Measurements from ENCODE around the gene KCNMA1.

Gene KCNMA1

DNA sequence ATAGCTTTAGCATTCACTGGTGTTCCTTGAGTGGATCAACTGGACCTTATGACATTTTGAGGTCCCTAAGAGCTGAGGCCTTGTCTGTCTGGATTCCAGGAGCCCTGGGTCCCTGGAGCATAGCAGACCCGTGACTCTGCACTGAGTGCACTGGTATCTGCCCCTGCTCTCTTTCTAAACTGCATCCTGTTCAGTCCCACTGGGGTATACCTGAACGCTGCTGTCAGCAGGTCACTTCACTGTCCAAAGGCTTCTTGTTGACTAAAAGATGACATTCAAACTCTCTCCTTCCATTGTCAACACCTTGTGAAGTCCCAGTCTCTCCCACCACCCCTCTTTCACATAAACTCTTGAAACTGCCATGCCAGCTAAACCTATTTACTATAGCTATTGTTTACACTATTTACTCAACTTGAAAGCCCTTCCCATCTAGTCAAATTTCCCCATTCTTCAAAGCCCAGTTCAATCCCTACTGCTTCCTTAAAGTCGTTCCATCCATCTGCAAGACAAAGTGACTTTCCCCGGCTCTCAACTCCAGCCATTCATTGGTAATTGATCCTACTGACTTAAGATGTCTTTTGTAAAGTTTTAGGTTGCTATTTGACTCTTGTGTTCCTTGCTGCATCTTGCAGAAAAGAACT lies 523.3 kb downstream of the KCNMA1 start:
- H2BK120ac ChIP-seq (ENCODE audit: low read depth, low read length) = no peak overlapping the region
- no peak overlapping the region for H3K18ac ChIP-seq (ENCODE audit: low read length)
- no peak overlapping the region for H2AFZ ChIP-seq (ENCODE audit: low read length)
- H3K4me1 ChIP-seq (ENCODE audit: control insufficient read depth in 2 of 2, insufficient read depth in 1 of 2, low read depth in 1 of 2, low read length in 2 of 2) = no peaks in the 10 kb centered on the region
- no peak overlapping the region for H3K23ac ChIP-seq (ENCODE audit: low read depth, low read length, poor library complexity)
- no peak overlapping the region for H2BK15ac ChIP-seq (ENCODE audit: low read length)
- H2BK5ac ChIP-seq (ENCODE audit: low read length) = no peak overlapping the region
- no peak for DNase-seq (ENCODE audit: low spot score)
- H2AK5ac ChIP-seq (ENCODE audit: low read depth, low read length) = no peak overlapping the region
- H3K4me3 ChIP-seq (ENCODE audit: low read length in 2 of 2) = no peak overlapping the region
- no peaks in the 10 kb centered on the region for H3K9me3 ChIP-seq (replicated peaks in 1 of 2; ENCODE audit: control insufficient read depth in 2 of 2, insufficient read depth in 1 of 2, low read depth in 1 of 2, low read length in 2 of 2)
- no peaks in the 10 kb centered on the region for H3K27me3 ChIP-seq (ENCODE audit: control insufficient read depth in 3 of 3, insufficient read depth in 3 of 3, low read depth in 1 of 3, low read length in 3 of 3)
- H3K4ac ChIP-seq (ENCODE audit: low read length) = no peak overlapping the region
- no CpG with 5 or more reads among the region's 4 CpGs for WGBS, 2 donors (ENCODE audit: extremely low coverage in 2 of 2, insufficient read length in 2 of 2, insufficient replicate concordance in 1 of 2)
- no peak overlapping the region for H3K14ac ChIP-seq (ENCODE audit: low read length)
- H4K8ac ChIP-seq (ENCODE audit: low read depth, low read length) = no peak overlapping the region
- no peak overlapping the region for H3K27ac ChIP-seq (replicated peaks; ENCODE audit: low read length)
- no peaks in the 10 kb centered on the region for H3K79me1 ChIP-seq (ENCODE audit: low read depth, low read length)
- H3K4me2 ChIP-seq (ENCODE audit: insufficient read depth, low read length, poor library complexity, severe bottlenecking) = no peak overlapping the region
- H3K36me3 ChIP-seq (replicated peaks in 1 of 2; ENCODE audit: control insufficient read depth in 2 of 2, insufficient read depth in 2 of 2, low read length in 2 of 2) = no peaks in the 10 kb centered on the region
- H2BK12ac ChIP-seq (ENCODE audit: low read length) = no peak overlapping the region
- H4K91ac ChIP-seq (ENCODE audit: low read depth, low read length, poor library complexity) = no peak overlapping the region
- no peak overlapping the region for H3K9ac ChIP-seq (ENCODE audit: low read depth, low read length, poor library complexity)

DNA sequence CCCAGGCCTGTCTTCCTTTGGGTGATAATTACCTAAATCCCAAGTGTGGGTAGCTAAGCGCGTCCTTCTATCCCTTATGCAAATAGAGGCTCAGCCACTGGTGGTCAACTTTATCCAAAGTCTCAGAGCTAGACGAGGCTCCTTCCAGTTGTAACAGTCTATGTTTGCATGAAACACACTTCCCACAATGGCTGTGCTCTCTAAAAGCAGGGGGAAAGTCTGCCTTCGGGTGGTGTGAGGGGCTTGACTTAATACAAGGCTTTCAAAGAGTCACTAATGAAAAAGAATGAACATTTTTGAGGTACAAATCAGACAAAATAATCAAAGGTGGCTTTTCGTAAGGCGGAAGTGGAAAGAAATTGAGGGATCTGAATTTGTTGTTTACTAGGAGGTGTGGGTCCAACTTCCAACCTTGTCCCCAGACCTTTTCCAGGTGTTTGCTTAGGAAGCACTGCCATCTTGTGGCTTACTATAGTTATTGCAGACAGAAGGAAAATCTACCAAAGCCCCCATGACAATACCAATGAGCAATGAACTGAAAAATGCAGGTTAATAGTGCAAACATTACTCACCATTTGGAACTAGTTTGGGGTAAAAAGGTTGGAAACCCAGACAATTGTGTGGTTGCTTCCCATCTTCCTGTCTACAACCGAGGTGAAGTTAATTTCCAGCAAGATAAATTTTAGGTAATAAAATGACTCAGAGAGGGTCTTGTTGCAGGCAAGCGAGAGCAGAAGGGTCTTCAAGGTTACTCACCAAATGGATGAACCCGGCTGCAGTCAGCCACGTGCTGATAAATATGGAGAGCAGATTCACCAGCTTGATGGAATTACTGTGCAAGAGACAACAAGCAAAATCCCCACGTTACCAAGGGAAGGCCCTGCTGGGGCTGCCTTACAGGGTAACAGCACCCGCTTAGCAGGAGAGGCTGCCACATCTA lies 525.7 kb downstream of the KCNMA1 start:
- Histone ChIP-seq H3K4me1 (ENCODE audit: control insufficient read depth in 2 of 2, insufficient read depth in 1 of 2, low read depth in 1 of 2, low read length in 2 of 2) (no peaks in the 10 kb centered on the region), H2BK12ac (ENCODE audit: low read length) (no peak overlapping the region), H3K18ac (ENCODE audit: low read length) (no peak overlapping the region), H3K4me2 (ENCODE audit: insufficient read depth, low read length, poor library complexity, severe bottlenecking) (no peak overlapping the region), H3K36me3 (replicated peaks in 1 of 2; ENCODE audit: control insufficient read depth in 2 of 2, insufficient read depth in 2 of 2, low read length in 2 of 2) (no peaks in the 10 kb centered on the region), H3K9ac (ENCODE audit: low read depth, low read length, poor library complexity) (no peak overlapping the region), H2AFZ (ENCODE audit: low read length) (no peak overlapping the region), H3K14ac (ENCODE audit: low read length) (no peak overlapping the region), H3K9me3 (replicated peaks in 1 of 2; ENCODE audit: control insufficient read depth in 2 of 2, insufficient read depth in 1 of 2, low read depth in 1 of 2, low read length in 2 of 2) (no peaks in the 10 kb centered on the region), H3K4ac (ENCODE audit: low read length) (no peak overlapping the region), H2BK120ac (ENCODE audit: low read depth, low read length) (no peak overlapping the region), H3K79me1 (ENCODE audit: low read depth, low read length) (no peaks in the 10 kb centered on the region), H3K27me3 (ENCODE audit: control insufficient read depth in 3 of 3, insufficient read depth in 3 of 3, low read depth in 1 of 3, low read length in 3 of 3) (no peaks in the 10 kb centered on the region), H3K23ac (ENCODE audit: low read depth, low read length, poor library complexity) (no peak overlapping the region), H2AK5ac (ENCODE audit: low read depth, low read length) (peak overlapping the region; percentile 23), H2BK5ac (ENCODE audit: low read length) (no peak overlapping the region), H3K27ac (replicated peaks; ENCODE audit: low read length) (no peak overlapping the region), H4K91ac (ENCODE audit: low read depth, low read length, poor library complexity) (no peak overlapping the region), H3K4me3 (ENCODE audit: low read length in 2 of 2) (no peak overlapping the region), H2BK15ac (ENCODE audit: low read length) (no peak overlapping the region), H4K8ac (ENCODE audit: low read depth, low read length) (no peak overlapping the region)
- peak; percentile 69 for DNase-seq (ENCODE audit: low spot score)
- WGBS, 2 donors (ENCODE audit: extremely low coverage in 2 of 2, insufficient read length in 2 of 2, insufficient replicate concordance in 1 of 2) = no CpG with 5 or more reads among the region's 12 CpGs

DNA sequence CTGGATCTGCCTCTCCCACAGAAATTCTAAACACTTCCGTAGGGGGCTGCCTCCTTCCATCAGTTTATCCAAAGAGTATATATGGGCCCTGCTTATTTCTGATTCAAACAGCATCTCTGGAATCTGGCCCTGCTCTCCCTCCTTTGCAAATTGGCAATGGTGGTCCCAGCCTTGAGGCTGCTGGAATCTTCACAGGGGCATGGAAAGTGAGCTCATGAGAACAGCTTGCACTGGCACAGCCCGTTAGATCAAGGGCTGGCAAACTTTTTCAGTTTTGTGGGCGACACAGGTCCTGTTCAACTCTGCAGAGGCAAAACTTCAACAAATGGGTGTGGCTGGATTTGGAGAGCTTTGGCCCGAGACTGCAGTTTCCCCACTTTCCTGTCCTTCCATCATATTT lies 526.9 kb downstream of the KCNMA1 start:
- H3K9ac ChIP-seq (ENCODE audit: low read depth, low read length, poor library complexity) = no peak overlapping the region
- no peaks in the 10 kb centered on the region for H3K36me3 ChIP-seq (replicated peaks in 1 of 2; ENCODE audit: control insufficient read depth in 2 of 2, insufficient read depth in 2 of 2, low read length in 2 of 2)
- no peak overlapping the region for H3K23ac ChIP-seq (ENCODE audit: low read depth, low read length, poor library complexity)
- H3K27ac ChIP-seq (replicated peaks; ENCODE audit: low read length) = no peak overlapping the region
- H3K14ac ChIP-seq (ENCODE audit: low read length) = no peak overlapping the region
- no peaks in the 10 kb centered on the region for H3K9me3 ChIP-seq (replicated peaks in 1 of 2; ENCODE audit: control insufficient read depth in 2 of 2, insufficient read depth in 1 of 2, low read depth in 1 of 2, low read length in 2 of 2)
- H3K79me1 ChIP-seq (ENCODE audit: low read depth, low read length) = no peaks in the 10 kb centered on the region
- no peak overlapping the region for H3K4me3 ChIP-seq (ENCODE audit: low read length in 2 of 2)
- no peak for DNase-seq (ENCODE audit: low spot score)
- H3K27me3 ChIP-seq (ENCODE audit: control insufficient read depth in 3 of 3, insufficient read depth in 3 of 3, low read depth in 1 of 3, low read length in 3 of 3) = no peaks in the 10 kb centered on the region
- no peaks in the 10 kb centered on the region for H3K4me1 ChIP-seq (ENCODE audit: control insufficient read depth in 2 of 2, insufficient read depth in 1 of 2, low read depth in 1 of 2, low read length in 2 of 2)
- H3K4me2 ChIP-seq (ENCODE audit: insufficient read depth, low read length, poor library complexity, severe bottlenecking) = no peak overlapping the region
- no peak overlapping the region for H2BK5ac ChIP-seq (ENCODE audit: low read length)
- H3K4ac ChIP-seq (ENCODE audit: low read length) = no peak overlapping the region
- H3K18ac ChIP-seq (ENCODE audit: low read length) = no peak overlapping the region
- no peak overlapping the region for H2BK12ac ChIP-seq (ENCODE audit: low read length)
- no peak overlapping the region for H2BK120ac ChIP-seq (ENCODE audit: low read depth, low read length)
- WGBS, 2 donors (ENCODE audit: extremely low coverage in 2 of 2, insufficient read length in 2 of 2, insufficient replicate concordance in 1 of 2) = no CpG with 5 or more reads among the region's 4 CpGs
- no peak overlapping the region for H4K91ac ChIP-seq (ENCODE audit: low read depth, low read length, poor library complexity)
- no peak overlapping the region for H2AK5ac ChIP-seq (ENCODE audit: low read depth, low read length)
- no peak overlapping the region for H2AFZ ChIP-seq (ENCODE audit: low read length)
- no peak overlapping the region for H2BK15ac ChIP-seq (ENCODE audit: low read length)
- no peak overlapping the region for H4K8ac ChIP-seq (ENCODE audit: low read depth, low read length)

- Histone ChIP-seq H3K14ac (ENCODE audit: low read length) (no peak overlapping the region), H3K9me3 (replicated peaks in 1 of 2; ENCODE audit: control insufficient read depth in 2 of 2, insufficient read depth in 1 of 2, low read depth in 1 of 2, low read length in 2 of 2) (no peaks in the 10 kb centered on the region), H3K4me1 (ENCODE audit: control insufficient read depth in 2 of 2, insufficient read depth in 1 of 2, low read depth in 1 of 2, low read length in 2 of 2) (no peaks in the 10 kb centered on the region), H3K4ac (ENCODE audit: low read length) (no peak overlapping the region), H2AK5ac (ENCODE audit: low read depth, low read length) (no peak overlapping the region), H3K79me1 (ENCODE audit: low read depth, low read length) (no peaks in the 10 kb centered on the region), H2BK120ac (ENCODE audit: low read depth, low read length) (no peak overlapping the region), H2AFZ (ENCODE audit: low read length) (no peak overlapping the region), H3K18ac (ENCODE audit: low read length) (no peak overlapping the region), H3K27me3 (ENCODE audit: control insufficient read depth in 3 of 3, insufficient read depth in 3 of 3, low read depth in 1 of 3, low read length in 3 of 3) (no peaks in the 10 kb centered on the region), H2BK12ac (ENCODE audit: low read length) (no peak overlapping the region), H3K36me3 (replicated peaks in 1 of 2; ENCODE audit: control insufficient read depth in 2 of 2, insufficient read depth in 2 of 2, low read length in 2 of 2) (no peaks in the 10 kb centered on the region), H4K91ac (ENCODE audit: low read depth, low read length, poor library complexity) (no peak overlapping the region), H3K23ac (ENCODE audit: low read depth, low read length, poor library complexity) (no peak overlapping the region), H4K8ac (ENCODE audit: low read depth, low read length) (no peak overlapping the region), H3K9ac (ENCODE audit: low read depth, low read length, poor library complexity) (no peak overlapping the region), H3K27ac (replicated peaks; ENCODE audit: low read length) (no peak overlapping the region), H3K4me2 (ENCODE audit: insufficient read depth, low read length, poor library complexity, severe bottlenecking) (no peak overlapping the region), H2BK5ac (ENCODE audit: low read length) (no peak overlapping the region), H2BK15ac (ENCODE audit: low read length) (no peak overlapping the region), H3K4me3 (ENCODE audit: low read length in 2 of 2) (no peak overlapping the region)
- no CpG with 5 or more reads among the region's 9 CpGs for WGBS, 2 donors (ENCODE audit: extremely low coverage in 2 of 2, insufficient read length in 2 of 2, insufficient replicate concordance in 1 of 2)
- no peak for DNase-seq (ENCODE audit: low spot score)
Measured at GRCh38 chr10:77109351-77109994, 528.1 kb downstream of the KCNMA1 start.

All from neuronal stem cell (in vitro differentiated cells).